GM23338 (cell line): Measurements from ENCODE around the gene KCNN2. TPM values are rescaled to one million over a fixed set of nuclear protein-coding genes. Genes with fewer than 3 reads are reported as not detected.

ENCODE experiments used
- ATAC-seq: fragments of 200-7000 bp; cut with Tn5 transposase; 3 replicates; pipeline ENCODE4 v1.9.1; 2020
- DNase-seq: peaks from one replicate; pipeline ENCODE4 v3.0.0-alpha.2; 2015; ENCODE audit warnings: low spot score
- H2AFZ ChIP-seq: fragments of 200-600 bp; sonication (generic); 2 replicates; pipeline ENCODE4 v1.8.0; 2016; ENCODE audit warnings: antibody characterized with exemption, mild to moderate bottlenecking, moderate library complexity
- H3F3A ChIP-seq: fragments of 200-600 bp; sonication (generic); replicated peaks from 2 replicates; pipeline ENCODE4 v1.8.0; 2017; ENCODE audit warnings: antibody characterized with exemption, mixed run types, low read depth
- H3K27ac ChIP-seq: fragments of 200-600 bp; sonication (generic); 2 replicates; pipeline ENCODE4 v1.6.1; 2016; ENCODE audit warnings: low read depth
- H3K27me3 ChIP-seq: fragments of 200-600 bp; sonication (generic); 2 replicates; pipeline ENCODE4 v1.8.0; 2016; ENCODE audit warnings: mild to moderate bottlenecking, mixed run types, moderate library complexity; ENCODE audit not compliant: insufficient read depth
- H3K36me3 ChIP-seq: fragments of 200-600 bp; sonication (generic); 2 replicates; pipeline ENCODE4 v1.8.0; 2016; ENCODE audit warnings: mild to moderate bottlenecking; ENCODE audit not compliant: insufficient read depth
- H3K4me1 ChIP-seq: fragments of 200-600 bp; sonication (generic); 2 replicates; pipeline ENCODE4 v1.8.0; 2016; ENCODE audit warnings: mild to moderate bottlenecking, moderate library complexity; ENCODE audit not compliant: insufficient read depth
- H3K4me2 ChIP-seq: fragments of 200-600 bp; sonication (generic); 2 replicates; pipeline ENCODE4 v1.7.1; 2017; ENCODE audit warnings: mixed run types
- H3K4me3 ChIP-seq: fragments of 200-600 bp; sonication (generic); 2 replicates; pipeline ENCODE4 v1.6.1; 2016; ENCODE audit warnings: mixed run types
- H3K79me2 ChIP-seq: fragments of 200-600 bp; sonication (generic); replicated peaks from 2 replicates; pipeline ENCODE4 v1.8.0; 2017; ENCODE audit warnings: mild to moderate bottlenecking; ENCODE audit not compliant: insufficient read depth
- H3K9me2 ChIP-seq: fragments of 200-600 bp; sonication (generic); 2 replicates; pipeline ENCODE4 v1.8.0; 2017; ENCODE audit not compliant: insufficient read depth
- H4K20me1 ChIP-seq: fragments of 200-600 bp; sonication (generic); replicated peaks from 2 replicates; pipeline ENCODE4 v1.8.0; 2017; ENCODE audit warnings: mild to moderate bottlenecking; ENCODE audit not compliant: insufficient read depth
- H3K27ac Mint-ChIP-seq: 2 replicates; pipeline ENCODE4 v1.8.0; 2020; ENCODE audit warnings: inconsistent platforms, mild to moderate bottlenecking, moderate library complexity, mixed read lengths
- H3K27me3 Mint-ChIP-seq: 3 replicates; pipeline ENCODE4 v1.8.0; 2022; ENCODE audit warnings: low read depth, mild to moderate bottlenecking, moderate library complexity, mixed read lengths, inconsistent platforms; ENCODE audit not compliant: insufficient read depth, poor library complexity
- H3K36me3 Mint-ChIP-seq: 3 replicates; pipeline ENCODE4 v1.8.0; 2021; ENCODE audit warnings: low read depth, mild to moderate bottlenecking, inconsistent platforms, moderate library complexity, mixed read lengths
- H3K4me1 Mint-ChIP-seq: 3 replicates; pipeline ENCODE4 v1.8.0; 2020; ENCODE audit warnings: mild to moderate bottlenecking, inconsistent platforms, mixed read lengths
- H3K4me3 Mint-ChIP-seq: 3 replicates; pipeline ENCODE4 v1.8.0; 2021; ENCODE audit warnings: moderate library complexity, mild to moderate bottlenecking, inconsistent platforms, mixed read lengths
- H3K9me3 Mint-ChIP-seq: 3 replicates; pipeline ENCODE4 v1.8.0; 2020; ENCODE audit warnings: moderate library complexity, mild to moderate bottlenecking, inconsistent platforms, mixed read lengths
- ETS1 ChIP-seq: IDR thresholded peaks from 2 replicates; pipeline ENCODE4 v1.6.1; 2016; ENCODE audit warnings: antibody characterized with exemption
- JUNB ChIP-seq: IDR thresholded peaks from one replicate; pipeline ENCODE4 v1.6.1; 2016; ENCODE audit warnings: antibody characterized with exemption; ENCODE audit not compliant: unreplicated experiment
- NANOG ChIP-seq: IDR thresholded peaks from 2 replicates; pipeline ENCODE4 v1.6.1; 2016; ENCODE audit warnings: antibody characterized with exemption, borderline replicate concordance
- polyA plus RNA-seq: library from polyadenylated mRNA; unstranded; fragments of >200 nt; fragmentation: Nextera tagmentation; extraction: Ambion mirVana; gene quantifications from 2 replicates; pipeline ENCODE4 v1.2.1, GENCODE V29; 2016
- total RNA-seq: library from RNA; depleted of rRNA; stranded (reverse); fragments of >200 nt; shearing (Covaris generic); gene quantifications from 2 replicates; pipeline ENCODE4 v1.2.3, GENCODE V29; 2014
- TF ChIP-seq, protein P1 (sequence below): fragments of 250-450 bp; sonication (Bioruptor Pico); IDR thresholded peaks from 2 replicates; pipeline ENCODE4 v1.5.0; 2020; ENCODE audit warnings: mild to moderate bottlenecking, moderate library complexity
- TF ChIP-seq, protein P2 (sequence below), 2 experiments: fragments of 200-600 bp in 1 of 2; sonication (generic) in 1 of 2; conservative IDR thresholded peaks; 2 replicates each; pipeline versions ENCODE4 v1.5.1 to v1.6.1; 2016 to 2017; ENCODE audit warnings: antibody characterized with exemption in 2 of 2, low read depth in 2 of 2, mild to moderate bottlenecking in 2 of 2, moderate library complexity in 1 of 2

KCNN2 gene
- total and polyA plus RNA-seq, 2 experiments from 2014 or later: 14.7 to 15.9 TPM

- TF ChIP-seq, protein P1, sequence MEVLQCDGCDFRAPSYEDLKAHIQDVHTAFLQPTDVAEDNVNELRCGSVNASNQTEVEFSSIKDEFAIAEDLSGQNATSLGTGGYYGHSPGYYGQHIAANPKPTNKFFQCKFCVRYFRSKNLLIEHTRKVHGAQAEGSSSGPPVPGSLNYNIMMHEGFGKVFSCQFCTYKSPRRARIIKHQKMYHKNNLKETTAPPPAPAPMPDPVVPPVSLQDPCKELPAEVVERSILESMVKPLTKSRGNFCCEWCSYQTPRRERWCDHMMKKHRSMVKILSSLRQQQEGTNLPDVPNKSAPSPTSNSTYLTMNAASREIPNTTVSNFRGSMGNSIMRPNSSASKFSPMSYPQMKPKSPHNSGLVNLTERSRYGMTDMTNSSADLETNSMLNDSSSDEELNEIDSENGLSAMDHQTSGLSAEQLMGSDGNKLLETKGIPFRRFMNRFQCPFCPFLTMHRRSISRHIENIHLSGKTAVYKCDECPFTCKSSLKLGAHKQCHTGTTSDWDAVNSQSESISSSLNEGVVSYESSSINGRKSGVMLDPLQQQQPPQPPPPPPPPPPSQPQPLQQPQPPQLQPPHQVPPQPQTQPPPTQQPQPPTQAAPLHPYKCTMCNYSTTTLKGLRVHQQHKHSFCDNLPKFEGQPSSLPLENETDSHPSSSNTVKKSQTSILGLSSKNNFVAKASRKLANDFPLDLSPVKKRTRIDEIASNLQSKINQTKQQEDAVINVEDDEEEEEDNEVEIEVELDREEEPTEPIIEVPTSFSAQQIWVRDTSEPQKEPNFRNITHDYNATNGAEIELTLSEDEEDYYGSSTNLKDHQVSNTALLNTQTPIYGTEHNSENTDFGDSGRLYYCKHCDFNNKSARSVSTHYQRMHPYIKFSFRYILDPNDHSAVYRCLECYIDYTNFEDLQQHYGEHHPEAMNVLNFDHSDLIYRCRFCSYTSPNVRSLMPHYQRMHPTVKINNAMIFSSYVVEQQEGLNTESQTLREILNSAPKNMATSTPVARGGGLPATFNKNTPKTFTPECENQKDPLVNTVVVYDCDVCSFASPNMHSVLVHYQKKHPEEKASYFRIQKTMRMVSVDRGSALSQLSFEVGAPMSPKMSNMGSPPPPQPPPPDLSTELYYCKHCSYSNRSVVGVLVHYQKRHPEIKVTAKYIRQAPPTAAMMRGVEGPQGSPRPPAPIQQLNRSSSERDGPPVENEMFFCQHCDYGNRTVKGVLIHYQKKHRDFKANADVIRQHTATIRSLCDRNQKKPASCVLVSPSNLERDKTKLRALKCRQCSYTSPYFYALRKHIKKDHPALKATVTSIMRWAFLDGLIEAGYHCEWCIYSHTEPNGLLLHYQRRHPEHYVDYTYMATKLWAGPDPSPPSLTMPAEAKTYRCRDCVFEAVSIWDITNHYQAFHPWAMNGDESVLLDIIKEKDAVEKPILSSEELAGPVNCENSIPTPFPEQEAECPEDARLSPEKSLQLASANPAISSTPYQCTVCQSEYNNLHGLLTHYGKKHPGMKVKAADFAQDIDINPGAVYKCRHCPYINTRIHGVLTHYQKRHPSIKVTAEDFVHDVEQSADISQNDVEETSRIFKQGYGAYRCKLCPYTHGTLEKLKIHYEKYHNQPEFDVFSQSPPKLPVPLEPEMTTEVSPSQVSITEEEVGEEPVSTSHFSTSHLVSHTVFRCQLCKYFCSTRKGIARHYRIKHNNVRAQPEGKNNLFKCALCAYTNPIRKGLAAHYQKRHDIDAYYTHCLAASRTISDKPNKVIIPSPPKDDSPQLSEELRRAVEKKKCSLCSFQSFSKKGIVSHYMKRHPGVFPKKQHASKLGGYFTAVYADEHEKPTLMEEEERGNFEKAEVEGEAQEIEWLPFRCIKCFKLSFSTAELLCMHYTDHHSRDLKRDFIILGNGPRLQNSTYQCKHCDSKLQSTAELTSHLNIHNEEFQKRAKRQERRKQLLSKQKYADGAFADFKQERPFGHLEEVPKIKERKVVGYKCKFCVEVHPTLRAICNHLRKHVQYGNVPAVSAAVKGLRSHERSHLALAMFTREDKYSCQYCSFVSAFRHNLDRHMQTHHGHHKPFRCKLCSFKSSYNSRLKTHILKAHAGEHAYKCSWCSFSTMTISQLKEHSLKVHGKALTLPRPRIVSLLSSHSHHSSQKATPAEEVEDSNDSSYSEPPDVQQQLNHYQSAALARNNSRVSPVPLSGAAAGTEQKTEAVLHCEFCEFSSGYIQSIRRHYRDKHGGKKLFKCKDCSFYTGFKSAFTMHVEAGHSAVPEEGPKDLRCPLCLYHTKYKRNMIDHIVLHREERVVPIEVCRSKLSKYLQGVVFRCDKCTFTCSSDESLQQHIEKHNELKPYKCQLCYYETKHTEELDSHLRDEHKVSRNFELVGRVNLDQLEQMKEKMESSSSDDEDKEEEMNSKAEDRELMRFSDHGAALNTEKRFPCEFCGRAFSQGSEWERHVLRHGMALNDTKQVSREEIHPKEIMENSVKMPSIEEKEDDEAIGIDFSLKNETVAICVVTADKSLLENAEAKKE (CRISPR knock-in tag): no peak
- TF ChIP-seq, protein P2, sequence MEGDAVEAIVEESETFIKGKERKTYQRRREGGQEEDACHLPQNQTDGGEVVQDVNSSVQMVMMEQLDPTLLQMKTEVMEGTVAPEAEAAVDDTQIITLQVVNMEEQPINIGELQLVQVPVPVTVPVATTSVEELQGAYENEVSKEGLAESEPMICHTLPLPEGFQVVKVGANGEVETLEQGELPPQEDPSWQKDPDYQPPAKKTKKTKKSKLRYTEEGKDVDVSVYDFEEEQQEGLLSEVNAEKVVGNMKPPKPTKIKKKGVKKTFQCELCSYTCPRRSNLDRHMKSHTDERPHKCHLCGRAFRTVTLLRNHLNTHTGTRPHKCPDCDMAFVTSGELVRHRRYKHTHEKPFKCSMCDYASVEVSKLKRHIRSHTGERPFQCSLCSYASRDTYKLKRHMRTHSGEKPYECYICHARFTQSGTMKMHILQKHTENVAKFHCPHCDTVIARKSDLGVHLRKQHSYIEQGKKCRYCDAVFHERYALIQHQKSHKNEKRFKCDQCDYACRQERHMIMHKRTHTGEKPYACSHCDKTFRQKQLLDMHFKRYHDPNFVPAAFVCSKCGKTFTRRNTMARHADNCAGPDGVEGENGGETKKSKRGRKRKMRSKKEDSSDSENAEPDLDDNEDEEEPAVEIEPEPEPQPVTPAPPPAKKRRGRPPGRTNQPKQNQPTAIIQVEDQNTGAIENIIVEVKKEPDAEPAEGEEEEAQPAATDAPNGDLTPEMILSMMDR (conservative IDR thresholded peaks at IDR 0.05; ENCODE audit: low read depth in 2 of 2): no peak
- TF ChIP-seq JUNB: no peak
Observed at GRCh38 chr5:114471529-114471928, 109.7 kb downstream of the KCNN2 start (continued).

DNA sequence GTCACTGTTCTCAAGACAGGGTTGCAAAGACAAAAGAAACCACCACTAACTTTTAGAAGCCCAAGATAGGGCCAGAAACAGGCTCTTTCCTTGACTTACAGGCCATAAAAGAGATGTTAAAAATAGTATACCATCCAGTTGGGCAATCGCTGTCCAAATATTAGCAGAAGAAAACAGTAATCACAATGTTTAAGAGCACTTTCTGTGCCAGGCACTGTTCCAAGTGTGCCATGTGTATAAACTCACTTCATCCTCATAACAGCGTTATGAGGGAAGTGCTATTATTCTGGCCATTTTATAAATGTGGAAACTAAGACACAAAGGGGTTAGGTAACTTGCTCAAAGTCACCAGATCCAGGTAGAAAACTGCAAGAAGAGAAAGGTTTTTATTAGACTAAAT, 111.7 kb downstream of the KCNN2 start:
- Histone ChIP-seq H2AFZ (no peak overlapping the region), H3K27me3 (no peaks in the 10 kb centered on the region), H3K4me3 (no peak overlapping the region), H3K4me2 (no peak overlapping the region), H4K20me1 (no peaks in the 10 kb centered on the region), H3K4me1 (peaks cover 9% of the 10 kb centered on the region; the same call in 1 of the 2 replicates), H3K9me2 (no peaks in the 10 kb centered on the region; the same call in 1 of the 2 replicates), H3K36me3 (no peaks in the 10 kb centered on the region), H3F3A (no peaks in the 10 kb centered on the region), H3K79me2 (no peaks in the 10 kb centered on the region; the same call in none of the 2 replicates), H3K27ac (no peak overlapping the region)
- DNase-seq: no peak
- Mint-ChIP-seq H3K36me3 (peaks cover 29% of the 10 kb centered on the region; the same call in 2 of the 3 replicates), H3K27ac (no peak overlapping the region), H3K27me3 (no peaks in the 10 kb centered on the region), H3K9me3 (0 out of 3 replicates have a peak, but pooled peaks cover 6% of the 10 kb centered on the region), H3K4me3 (no peak overlapping the region), H3K4me1 (peaks cover 17% of the 10 kb centered on the region)
- no peak for ATAC-seq
- TF ChIP-seq ETS1: no peak
- no peak for TF ChIP-seq NANOG
- TF ChIP-seq, protein P1 (CRISPR knock-in tag): no peak
